ENCODE measurements around the gene PTPRG.

DNA sequence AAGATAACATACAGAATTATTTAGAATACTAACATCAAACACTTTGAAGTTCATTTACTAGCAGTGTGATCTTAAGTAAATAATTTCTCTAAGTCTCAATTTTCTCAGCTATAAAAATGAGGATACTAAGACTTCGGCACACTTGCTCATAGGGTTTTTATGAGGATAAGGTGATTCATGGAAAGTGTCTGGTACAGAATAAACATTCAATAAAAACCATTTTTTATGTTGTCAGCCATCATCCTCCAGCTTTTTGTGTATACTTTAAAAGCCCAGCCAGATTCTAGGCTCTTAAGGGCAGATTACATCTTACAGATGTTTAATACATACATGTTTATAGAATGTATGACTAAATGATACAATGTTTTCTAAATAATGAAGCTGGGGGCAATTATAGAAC, 755.2 kb downstream of the PTPRG start:
- no peak for TF ChIP-seq POLR2A (IDR thresholded peaks at IDR 0.05)
- no peak for TF ChIP-seq CTCF (IDR thresholded peaks at IDR 0.05)
